Measurements from ENCODE around the gene CMYA5.

GRCh38 chr5:79713727-79714126, 24.1 kb downstream of the CMYA5 start:
- TF ChIP-seq CTCF (conservative IDR thresholded peaks at IDR 0.05; ENCODE audit: low read length) (no peak), EZH2phosphoT487 (IDR thresholded peaks at IDR 0.05; ENCODE audit: borderline replicate concordance, low read depth, low read length) (no peak)
